Nephron progenitor cell (in vitro differentiated cells): ENCODE data around the gene MAU2.
"Not testable (repeated sequence)": the region's sequence is repeated elsewhere in the genome, so short reads cannot be mapped to it uniquely, and the experiment has no call there.

Experiments used
- DNase-seq: peaks from one replicate; pipeline ENCODE4 v3.0.0; 2021
- H3K27ac Mint-ChIP-seq: 2 replicates; pipeline ENCODE4 v1.8.0; 2021; ENCODE audit warnings: mild to moderate bottlenecking, moderate library complexity, mixed read lengths
- H3K27me3 Mint-ChIP-seq: 2 replicates; pipeline ENCODE4 v1.8.0; 2021; ENCODE audit warnings: mild to moderate bottlenecking, low read depth, mixed read lengths; ENCODE audit not compliant: poor library complexity
- H3K36me3 Mint-ChIP-seq: 2 replicates; pipeline ENCODE4 v1.8.0; 2021; ENCODE audit warnings: low read depth, mixed read lengths
- H3K4me1 Mint-ChIP-seq: 2 replicates; pipeline ENCODE4 v1.8.0; 2021; ENCODE audit warnings: mixed read lengths
- H3K4me3 Mint-ChIP-seq: 2 replicates; pipeline ENCODE4 v1.8.0; 2021; ENCODE audit warnings: mild to moderate bottlenecking, moderate library complexity, mixed read lengths
- H3K9me3 Mint-ChIP-seq: 2 replicates; pipeline ENCODE4 v1.8.0; 2021; ENCODE audit warnings: mild to moderate bottlenecking, moderate library complexity, mixed read lengths
- CTCF ChIP-seq: fragments of 200-600 bp; sonication (generic); IDR thresholded peaks from 2 replicates; pipeline ENCODE4 v1.5.0; 2021; ENCODE audit warnings: antibody characterized with exemption

MAU2 gene

GRCh38 chr19:19385131-19385895 is 64.7 kb downstream of the MAU2 start:
- Mint-ChIP-seq H3K9me3 (peaks cover 26% of the 10 kb centered on the region), H3K36me3 (peaks cover 8% of the 10 kb centered on the region), H3K4me1 (peaks cover 44% of the 10 kb centered on the region), H3K27me3 (peaks cover 5% of the 10 kb centered on the region), H3K4me3 (peak overlapping the region; percentile 84), H3K27ac (peak overlapping the region; percentile 96)
- TF ChIP-seq CTCF, result no peak
- DNase-seq, result peak; percentile 100

- Mint-ChIP-seq H3K36me3 (peaks cover 8% of the 10 kb centered on the region), H3K9me3 (peaks cover 26% of the 10 kb centered on the region), H3K27ac (peak overlapping the region; percentile 96), H3K4me1 (peaks cover 53% of the 10 kb centered on the region), H3K27me3 (peaks cover 5% of the 10 kb centered on the region), H3K4me3 (peak overlapping the region; percentile 90)
- peak; percentile 69 for DNase-seq
- no peak for TF ChIP-seq CTCF
Observed at GRCh38 chr19:19385896-19386869, 65.6 kb downstream of the MAU2 start.

GRCh38 chr19:19387108-19387507 is 66.5 kb downstream of the MAU2 start:
- Mint-ChIP-seq H3K36me3 (peaks cover 8% of the 10 kb centered on the region), H3K27ac (no peak overlapping the region), H3K4me1 (peaks cover 61% of the 10 kb centered on the region), H3K9me3 (peaks cover 23% of the 10 kb centered on the region), H3K27me3 (peaks cover 5% of the 10 kb centered on the region), H3K4me3 (peak overlapping the region; percentile 90)
- TF ChIP-seq CTCF, result no peak
- DNase-seq, result no peak

- Mint-ChIP-seq H3K36me3 (peaks cover 8% of the 10 kb centered on the region), H3K27ac (peak overlapping the region; percentile 95), H3K4me1 (peaks cover 63% of the 10 kb centered on the region), H3K27me3 (peaks cover 5% of the 10 kb centered on the region), H3K4me3 (peak overlapping the region; percentile 90), H3K9me3 (peaks cover 12% of the 10 kb centered on the region)
- no peak for DNase-seq
- no peak for TF ChIP-seq CTCF
Observed at GRCh38 chr19:19388568-19389555, 68.2 kb downstream of the MAU2 start.

GRCh38 chr19:19389683-19390082 is 69.1 kb downstream of the MAU2 start:
- H3K27me3 Mint-ChIP-seq, DNase-seq, H3K36me3 Mint-ChIP-seq, H3K9me3 Mint-ChIP-seq: not testable (repeated sequence)
- H3K4me3 Mint-ChIP-seq, result peak overlapping the region; percentile 45
- peaks cover 68% of the 10 kb centered on the region for H3K4me1 Mint-ChIP-seq
- peak overlapping the region; percentile 95 for H3K27ac Mint-ChIP-seq

GRCh38 chr19:19394333-19394732 is 73.7 kb downstream of the MAU2 start:
- H3K4me1 Mint-ChIP-seq, result peaks cover 51% of the 10 kb centered on the region
- not testable (repeated sequence) for H3K36me3 Mint-ChIP-seq, H3K4me3 Mint-ChIP-seq, H3K9me3 Mint-ChIP-seq, DNase-seq, H3K27me3 Mint-ChIP-seq
- peak overlapping the region; percentile 66 for H3K27ac Mint-ChIP-seq
